GM10847 (cell line): ENCODE measurements around the gene MEF2C.
A peak's percentile ranks its signal among the peaks of the same experiment; 100 is the strongest.

Source experiments
- POLR2A ChIP-seq: IDR thresholded peaks from 2 replicates; pipeline ENCODE4 v1.6.1; 2011; ENCODE audit not compliant: insufficient read length; ENCODE audit errors: extremely low read depth

Gene MEF2C

GRCh38 chr5:88883059-88883835, at the start of gene MEF2C:
TSS of gene MEF2C (minus strand) at chr5:88883184. CDS start at chr5:88823788, 59,396 bp downstream.
- TF ChIP-seq POLR2A = peak; percentile 80

- TF ChIP-seq POLR2A = no peak
Observed at GRCh38 chr5:88932541-88932940, 49.6 kb upstream of the MEF2C start.

- TF ChIP-seq POLR2A = no peak
Observed at GRCh38 chr5:88930335-88930734, 47.4 kb upstream of the MEF2C start.

GRCh38 chr5:88929385-88929784, 46.4 kb upstream of the MEF2C start:
- no peak for TF ChIP-seq POLR2A

GRCh38 chr5:88926774-88927173, 43.8 kb upstream of the MEF2C start:
- TF ChIP-seq POLR2A = no peak

- TF ChIP-seq POLR2A = no peak
Observed at GRCh38 chr5:88925692-88926490, 42.9 kb upstream of the MEF2C start.

- no peak for TF ChIP-seq POLR2A
Observed at GRCh38 chr5:88924330-88924657, 41.3 kb upstream of the MEF2C start.

- TF ChIP-seq POLR2A = no peak
Observed at GRCh38 chr5:88923623-88924329, 40.8 kb upstream of the MEF2C start.

- TF ChIP-seq POLR2A = no peak
Observed at GRCh38 chr5:88899096-88899737, 16.2 kb upstream of the MEF2C start.

- no peak for TF ChIP-seq POLR2A
Observed at GRCh38 chr5:88897748-88898147, 14.8 kb upstream of the MEF2C start.

GRCh38 chr5:88895681-88896501, 12.9 kb upstream of the MEF2C start:
- TF ChIP-seq POLR2A = no peak

GRCh38 chr5:88892669-88893068, 9.7 kb upstream of the MEF2C start:
- no peak for TF ChIP-seq POLR2A

GRCh38 chr5:88890070-88890781, 7.2 kb upstream of the MEF2C start:
- TF ChIP-seq POLR2A = no peak
